Mesothelial cell of epicardium (in vitro differentiated cells): ENCODE data around the gene RNF141. TPM values are rescaled to one million over a fixed set of nuclear protein-coding genes. Genes with fewer than 3 reads are reported as not detected.

ENCODE experiments used
- DNase-seq, 2 experiments: peaks; one replicate each; pipeline ENCODE4 v3.0.0; 2021; ENCODE audit warnings: low spot score in 2 of 2; ENCODE audit not compliant: unreplicated experiment in 2 of 2
- H3K27ac Mint-ChIP-seq: 2 replicates; pipeline ENCODE4 v1.8.0; 2021; ENCODE audit warnings: mixed read lengths
- H3K27me3 Mint-ChIP-seq: 2 replicates; pipeline ENCODE4 v1.8.0; 2021; ENCODE audit warnings: low read depth, mixed read lengths
- H3K36me3 Mint-ChIP-seq: 2 replicates; pipeline ENCODE4 v1.8.0; 2021; ENCODE audit warnings: mixed read lengths
- H3K4me1 Mint-ChIP-seq: 2 replicates; pipeline ENCODE4 v1.8.0; 2021; ENCODE audit warnings: mixed read lengths
- H3K4me3 Mint-ChIP-seq: 2 replicates; pipeline ENCODE4 v1.8.0; 2021; ENCODE audit warnings: mild to moderate bottlenecking, moderate library complexity, mixed read lengths
- H3K9me3 Mint-ChIP-seq: 2 replicates; pipeline ENCODE4 v1.8.0; 2021; ENCODE audit warnings: mixed read lengths
- CTCF ChIP-seq: fragments of 200-600 bp; sonication (generic); IDR thresholded peaks from one replicate; pipeline ENCODE4 v1.5.0; 2021; ENCODE audit warnings: antibody characterized with exemption; ENCODE audit not compliant: unreplicated experiment
- total RNA-seq: library from RNA; stranded (reverse); gene quantifications from 3 replicates; pipeline ENCODE4 v1.2.1, GENCODE V29; 2021

The RNF141 gene
- total RNA-seq, 1 donor from 2014 or later: 24.9 TPM

GRCh38 chr11:10524471-10524870, 16.5 kb downstream of the RNF141 start:
- H3K4me1 Mint-ChIP-seq: peaks cover 5% of the 10 kb centered on the region
- no peaks in the 10 kb centered on the region for H3K9me3 Mint-ChIP-seq
- H3K36me3 Mint-ChIP-seq: peaks cover 37% of the 10 kb centered on the region
- H3K4me3 Mint-ChIP-seq: no peak overlapping the region
- no peak for TF ChIP-seq CTCF
- no peak overlapping the region for H3K27ac Mint-ChIP-seq
- no peaks in the 10 kb centered on the region for H3K27me3 Mint-ChIP-seq
- DNase-seq: no peak

GRCh38 chr11:10522921-10523320, 18.1 kb downstream of the RNF141 start:
- TF ChIP-seq CTCF: no peak
- no peak for DNase-seq
- H3K36me3 Mint-ChIP-seq: peaks cover 31% of the 10 kb centered on the region
- no peaks in the 10 kb centered on the region for H3K9me3 Mint-ChIP-seq
- no peak overlapping the region for H3K4me3 Mint-ChIP-seq
- H3K4me1 Mint-ChIP-seq: peaks cover 5% of the 10 kb centered on the region
- no peaks in the 10 kb centered on the region for H3K27me3 Mint-ChIP-seq
- no peak overlapping the region for H3K27ac Mint-ChIP-seq

- Mint-ChIP-seq H3K4me1 (peaks cover under 1% of the 10 kb centered on the region), H3K9me3 (no peaks in the 10 kb centered on the region), H3K4me3 (no peak overlapping the region), H3K36me3 (peaks cover 30% of the 10 kb centered on the region), H3K27me3 (no peaks in the 10 kb centered on the region), H3K27ac (no peak overlapping the region)
- no peak for DNase-seq
- no peak for TF ChIP-seq CTCF
Measured at GRCh38 chr11:10522276-10522675, 18.7 kb downstream of the RNF141 start.

- Mint-ChIP-seq H3K4me1 (no peaks in the 10 kb centered on the region), H3K27me3 (no peaks in the 10 kb centered on the region), H3K9me3 (no peaks in the 10 kb centered on the region), H3K4me3 (no peak overlapping the region), H3K36me3 (peaks cover 23% of the 10 kb centered on the region), H3K27ac (no peak overlapping the region)
- DNase-seq: no peak
- no peak for TF ChIP-seq CTCF
Measured at GRCh38 chr11:10520562-10520961, 20.4 kb downstream of the RNF141 start.

- peaks cover 21% of the 10 kb centered on the region for H3K36me3 Mint-ChIP-seq
- H3K27me3 Mint-ChIP-seq: no peaks in the 10 kb centered on the region
- no peaks in the 10 kb centered on the region for H3K4me1 Mint-ChIP-seq
- no peak overlapping the region for H3K4me3 Mint-ChIP-seq
- DNase-seq: no peak
- no peaks in the 10 kb centered on the region for H3K9me3 Mint-ChIP-seq
- H3K27ac Mint-ChIP-seq: no peak overlapping the region
- no peak for TF ChIP-seq CTCF
Measured at GRCh38 chr11:10519630-10520029, 21.4 kb downstream of the RNF141 start.

- no peak for DNase-seq
- H3K27ac Mint-ChIP-seq: no peak overlapping the region
- no peaks in the 10 kb centered on the region for H3K9me3 Mint-ChIP-seq
- no peak overlapping the region for H3K4me3 Mint-ChIP-seq
- H3K36me3 Mint-ChIP-seq: peaks cover 18% of the 10 kb centered on the region
- H3K27me3 Mint-ChIP-seq: no peaks in the 10 kb centered on the region
- no peaks in the 10 kb centered on the region for H3K4me1 Mint-ChIP-seq
- no peak for TF ChIP-seq CTCF
Measured at GRCh38 chr11:10518891-10519290, 22.1 kb downstream of the RNF141 start.
